Measurements from ENCODE around the gene ANXA6.

The ANXA6 gene

DNA sequence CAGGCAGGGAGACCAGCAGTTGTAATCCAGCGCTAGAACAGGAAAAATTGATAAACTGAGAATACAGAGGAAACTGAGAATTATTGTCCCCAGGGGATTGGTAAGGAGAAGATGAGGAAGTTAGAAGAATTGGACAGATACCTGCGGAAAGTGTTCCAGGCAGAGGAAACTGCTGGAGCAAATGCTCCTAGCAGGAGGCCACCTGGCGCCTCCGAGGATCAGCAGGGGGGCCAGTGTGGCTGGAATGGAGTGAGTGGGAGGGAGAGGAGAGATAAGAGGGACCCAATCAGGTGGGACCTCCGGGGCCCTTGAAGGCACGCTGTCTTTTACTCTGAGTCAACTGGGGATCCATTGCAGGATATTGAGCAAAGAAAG, 695 bp upstream of the ANXA6 start:
- Histone ChIP-seq H3K27me3 (ENCODE audit: insufficient read depth, poor library complexity, severe bottlenecking) (no peaks in the 10 kb centered on the region), H3K4me3 (replicated peaks; ENCODE audit: insufficient read depth, low read length) (peak overlapping the region; percentile 72), H3K27ac (replicated peaks) (peak overlapping the region; percentile 87)
- DNase-seq (ENCODE audit: low read depth in 1 of 2, low spot score in 1 of 2), result no peak
- TF ChIP-seq, protein P1, sequence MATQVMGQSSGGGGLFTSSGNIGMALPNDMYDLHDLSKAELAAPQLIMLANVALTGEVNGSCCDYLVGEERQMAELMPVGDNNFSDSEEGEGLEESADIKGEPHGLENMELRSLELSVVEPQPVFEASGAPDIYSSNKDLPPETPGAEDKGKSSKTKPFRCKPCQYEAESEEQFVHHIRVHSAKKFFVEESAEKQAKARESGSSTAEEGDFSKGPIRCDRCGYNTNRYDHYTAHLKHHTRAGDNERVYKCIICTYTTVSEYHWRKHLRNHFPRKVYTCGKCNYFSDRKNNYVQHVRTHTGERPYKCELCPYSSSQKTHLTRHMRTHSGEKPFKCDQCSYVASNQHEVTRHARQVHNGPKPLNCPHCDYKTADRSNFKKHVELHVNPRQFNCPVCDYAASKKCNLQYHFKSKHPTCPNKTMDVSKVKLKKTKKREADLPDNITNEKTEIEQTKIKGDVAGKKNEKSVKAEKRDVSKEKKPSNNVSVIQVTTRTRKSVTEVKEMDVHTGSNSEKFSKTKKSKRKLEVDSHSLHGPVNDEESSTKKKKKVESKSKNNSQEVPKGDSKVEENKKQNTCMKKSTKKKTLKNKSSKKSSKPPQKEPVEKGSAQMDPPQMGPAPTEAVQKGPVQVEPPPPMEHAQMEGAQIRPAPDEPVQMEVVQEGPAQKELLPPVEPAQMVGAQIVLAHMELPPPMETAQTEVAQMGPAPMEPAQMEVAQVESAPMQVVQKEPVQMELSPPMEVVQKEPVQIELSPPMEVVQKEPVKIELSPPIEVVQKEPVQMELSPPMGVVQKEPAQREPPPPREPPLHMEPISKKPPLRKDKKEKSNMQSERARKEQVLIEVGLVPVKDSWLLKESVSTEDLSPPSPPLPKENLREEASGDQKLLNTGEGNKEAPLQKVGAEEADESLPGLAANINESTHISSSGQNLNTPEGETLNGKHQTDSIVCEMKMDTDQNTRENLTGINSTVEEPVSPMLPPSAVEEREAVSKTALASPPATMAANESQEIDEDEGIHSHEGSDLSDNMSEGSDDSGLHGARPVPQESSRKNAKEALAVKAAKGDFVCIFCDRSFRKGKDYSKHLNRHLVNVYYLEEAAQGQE (IDR thresholded peaks at IDR 0.05; ENCODE audit: insufficient replicate concordance, low read depth), result no peak
- TF ChIP-seq GABPA (IDR thresholded peaks at IDR 0.05; ENCODE audit: low read depth), result no peak
- TF ChIP-seq SPI1 (IDR thresholded peaks at IDR 0.05; ENCODE audit: borderline replicate concordance, low read depth), result no peak
- TF ChIP-seq, protein P2, sequence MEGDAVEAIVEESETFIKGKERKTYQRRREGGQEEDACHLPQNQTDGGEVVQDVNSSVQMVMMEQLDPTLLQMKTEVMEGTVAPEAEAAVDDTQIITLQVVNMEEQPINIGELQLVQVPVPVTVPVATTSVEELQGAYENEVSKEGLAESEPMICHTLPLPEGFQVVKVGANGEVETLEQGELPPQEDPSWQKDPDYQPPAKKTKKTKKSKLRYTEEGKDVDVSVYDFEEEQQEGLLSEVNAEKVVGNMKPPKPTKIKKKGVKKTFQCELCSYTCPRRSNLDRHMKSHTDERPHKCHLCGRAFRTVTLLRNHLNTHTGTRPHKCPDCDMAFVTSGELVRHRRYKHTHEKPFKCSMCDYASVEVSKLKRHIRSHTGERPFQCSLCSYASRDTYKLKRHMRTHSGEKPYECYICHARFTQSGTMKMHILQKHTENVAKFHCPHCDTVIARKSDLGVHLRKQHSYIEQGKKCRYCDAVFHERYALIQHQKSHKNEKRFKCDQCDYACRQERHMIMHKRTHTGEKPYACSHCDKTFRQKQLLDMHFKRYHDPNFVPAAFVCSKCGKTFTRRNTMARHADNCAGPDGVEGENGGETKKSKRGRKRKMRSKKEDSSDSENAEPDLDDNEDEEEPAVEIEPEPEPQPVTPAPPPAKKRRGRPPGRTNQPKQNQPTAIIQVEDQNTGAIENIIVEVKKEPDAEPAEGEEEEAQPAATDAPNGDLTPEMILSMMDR (IDR thresholded peaks at IDR 0.05; ENCODE audit: insufficient read depth, low read length), result no peak
- TF ChIP-seq POLR2AphosphoS5 (IDR thresholded peaks at IDR 0.05; ENCODE audit: low read depth), result no peak

DNA sequence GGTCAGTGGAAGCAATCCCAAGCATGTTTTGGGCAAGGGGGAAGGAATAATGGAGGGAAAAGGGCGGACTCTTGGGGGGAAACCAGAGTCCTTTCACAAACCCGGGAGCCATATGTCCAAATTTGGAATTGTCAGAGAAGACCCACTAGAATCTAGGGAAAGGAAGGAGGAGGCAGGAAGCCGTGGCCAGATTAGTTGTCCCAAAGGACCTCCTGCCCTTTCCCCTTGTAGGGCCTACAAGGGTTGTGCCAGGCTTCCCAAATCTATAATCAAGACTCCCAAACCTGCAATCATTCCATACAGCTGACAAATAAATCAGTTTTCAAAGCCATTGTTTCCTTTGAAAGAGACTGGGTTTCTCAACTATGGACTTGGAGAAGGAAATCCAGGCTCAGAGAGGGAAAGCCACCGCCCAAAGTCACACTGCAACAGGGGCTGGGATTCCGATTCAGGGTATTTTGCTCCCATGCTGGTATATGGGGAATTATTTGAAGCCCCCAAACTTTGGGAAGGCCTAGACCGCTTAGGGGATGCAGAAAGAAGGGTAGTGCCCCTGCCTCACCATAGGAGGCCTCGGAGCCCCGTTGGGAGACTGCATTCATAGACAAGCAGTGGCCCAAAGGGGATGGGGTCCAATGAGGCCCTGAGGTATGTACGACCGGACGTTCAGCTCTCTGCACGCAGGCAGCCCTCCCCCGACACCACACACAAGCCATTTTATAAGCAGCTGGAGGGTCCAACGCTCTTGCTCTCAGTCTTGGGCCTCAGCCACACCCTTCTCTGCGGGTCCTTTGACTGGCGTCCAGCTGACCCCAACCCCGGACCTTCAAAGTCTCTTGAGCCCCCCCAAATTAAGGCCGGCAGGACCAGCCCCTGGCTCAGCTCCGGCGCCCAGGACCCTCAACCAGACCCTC, 815 bp downstream of the ANXA6 start:
- TF ChIP-seq, protein P2 (IDR thresholded peaks at IDR 0.05; ENCODE audit: insufficient read depth, low read length), result no peak
- no peak for TF ChIP-seq SPI1 (IDR thresholded peaks at IDR 0.05; ENCODE audit: borderline replicate concordance, low read depth)
- no peak for TF ChIP-seq POLR2AphosphoS5 (IDR thresholded peaks at IDR 0.05; ENCODE audit: low read depth)
- no peak for TF ChIP-seq GABPA (IDR thresholded peaks at IDR 0.05; ENCODE audit: low read depth)
- TF ChIP-seq, protein P1 (IDR thresholded peaks at IDR 0.05; ENCODE audit: insufficient replicate concordance, low read depth), result no peak
- Histone ChIP-seq H3K4me3 (replicated peaks; ENCODE audit: insufficient read depth, low read length) (peak overlapping the region; percentile 72), H3K27me3 (ENCODE audit: insufficient read depth, poor library complexity, severe bottlenecking) (no peaks in the 10 kb centered on the region), H3K27ac (replicated peaks) (peak overlapping the region; percentile 87)
- peak in 1 of 2 experiments; percentile 21 for DNase-seq (ENCODE audit: low read depth in 1 of 2, low spot score in 1 of 2)

DNA sequence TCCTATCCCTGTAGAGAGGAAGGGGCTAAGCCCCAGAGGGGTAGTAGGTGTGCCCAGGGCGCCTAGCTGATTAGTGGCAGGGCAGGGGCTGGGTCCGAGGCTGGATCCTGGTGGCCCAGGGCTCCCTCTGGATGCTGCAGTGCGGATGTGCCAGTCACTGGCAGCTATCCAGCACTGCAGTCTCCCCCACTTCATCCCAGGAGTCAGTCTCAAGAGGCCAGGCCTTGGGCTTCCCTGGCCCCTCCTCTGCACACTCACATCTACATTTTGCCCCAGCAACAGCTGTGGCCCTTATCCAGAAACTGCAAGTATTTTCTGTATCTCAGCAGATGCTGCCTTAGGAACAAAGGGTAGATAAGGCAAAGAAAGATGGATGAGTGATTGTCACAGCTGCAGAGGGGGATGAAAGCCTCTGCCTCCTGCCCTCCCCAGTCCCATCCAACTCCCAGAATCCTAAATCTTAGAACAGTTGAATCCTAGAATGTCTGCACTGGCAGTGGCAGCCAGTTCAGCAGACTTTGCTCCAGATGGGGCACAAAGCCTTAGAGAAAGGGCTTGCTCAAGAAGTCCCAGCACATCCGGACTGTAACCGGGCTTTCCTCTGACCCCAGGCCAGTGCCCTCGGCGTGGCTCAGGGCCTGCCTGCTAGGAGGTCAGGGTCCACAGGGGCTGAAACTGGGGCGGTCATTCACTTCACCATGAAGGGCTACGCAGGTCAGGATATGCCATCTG, 1.6 kb downstream of the ANXA6 start:
- H3K4me3 ChIP-seq (replicated peaks; ENCODE audit: insufficient read depth, low read length), result peak overlapping the region; percentile 72
- peak in 1 of 2 experiments; percentile 35 for DNase-seq (ENCODE audit: low read depth in 1 of 2, low spot score in 1 of 2)
- TF ChIP-seq, protein P1 (IDR thresholded peaks at IDR 0.05; ENCODE audit: insufficient replicate concordance, low read depth), result no peak
- TF ChIP-seq POLR2AphosphoS5 (IDR thresholded peaks at IDR 0.05; ENCODE audit: low read depth) (no peak; the same call in 1 of the 2 replicates), SPI1 (IDR thresholded peaks at IDR 0.05; ENCODE audit: borderline replicate concordance, low read depth) (no peak), GABPA (IDR thresholded peaks at IDR 0.05; ENCODE audit: low read depth) (no peak)
- TF ChIP-seq, protein P2 (IDR thresholded peaks at IDR 0.05; ENCODE audit: insufficient read depth, low read length), result no peak
- no peaks in the 10 kb centered on the region for H3K27me3 ChIP-seq (ENCODE audit: insufficient read depth, poor library complexity, severe bottlenecking)
- H3K27ac ChIP-seq (replicated peaks), result peak overlapping the region; percentile 87
